ENCODE measurements around the gene DCC.

DNA sequence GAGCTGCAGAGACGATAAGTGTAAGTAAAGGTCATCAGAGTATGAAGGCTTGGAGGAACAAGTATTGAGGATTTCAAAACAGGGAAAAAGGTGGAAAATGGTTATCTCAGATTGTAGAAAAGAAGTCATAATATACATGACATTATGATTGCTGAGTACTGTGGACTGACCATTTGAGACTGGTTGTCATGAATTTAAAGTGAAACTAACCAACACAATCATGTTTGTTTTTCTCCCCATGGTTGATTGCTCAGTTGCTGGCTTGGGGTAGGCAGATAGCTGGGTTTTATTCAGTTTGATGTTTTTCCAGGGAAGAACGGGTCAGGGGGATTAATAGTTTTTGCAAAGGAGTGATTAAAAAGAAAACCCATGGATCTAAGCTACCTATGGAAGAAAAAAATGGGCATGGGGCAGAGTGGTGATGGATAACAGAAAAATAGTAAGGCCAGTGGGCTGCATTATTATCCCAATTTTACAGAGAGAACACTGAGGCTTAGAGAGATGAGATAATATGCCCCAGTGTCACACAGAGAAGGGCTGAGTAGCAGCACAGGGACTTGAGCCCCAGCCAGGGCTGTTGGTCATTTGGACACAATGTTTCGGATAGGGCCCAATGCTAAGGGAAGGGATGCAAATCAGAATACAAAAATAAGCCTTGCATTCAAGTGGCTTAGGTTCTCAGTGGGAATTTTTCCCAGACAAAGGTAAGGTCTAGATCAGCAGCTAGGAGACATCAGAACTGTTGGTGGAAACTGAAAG is 885.7 kb downstream of the DCC start:
- TF ChIP-seq, protein P1, sequence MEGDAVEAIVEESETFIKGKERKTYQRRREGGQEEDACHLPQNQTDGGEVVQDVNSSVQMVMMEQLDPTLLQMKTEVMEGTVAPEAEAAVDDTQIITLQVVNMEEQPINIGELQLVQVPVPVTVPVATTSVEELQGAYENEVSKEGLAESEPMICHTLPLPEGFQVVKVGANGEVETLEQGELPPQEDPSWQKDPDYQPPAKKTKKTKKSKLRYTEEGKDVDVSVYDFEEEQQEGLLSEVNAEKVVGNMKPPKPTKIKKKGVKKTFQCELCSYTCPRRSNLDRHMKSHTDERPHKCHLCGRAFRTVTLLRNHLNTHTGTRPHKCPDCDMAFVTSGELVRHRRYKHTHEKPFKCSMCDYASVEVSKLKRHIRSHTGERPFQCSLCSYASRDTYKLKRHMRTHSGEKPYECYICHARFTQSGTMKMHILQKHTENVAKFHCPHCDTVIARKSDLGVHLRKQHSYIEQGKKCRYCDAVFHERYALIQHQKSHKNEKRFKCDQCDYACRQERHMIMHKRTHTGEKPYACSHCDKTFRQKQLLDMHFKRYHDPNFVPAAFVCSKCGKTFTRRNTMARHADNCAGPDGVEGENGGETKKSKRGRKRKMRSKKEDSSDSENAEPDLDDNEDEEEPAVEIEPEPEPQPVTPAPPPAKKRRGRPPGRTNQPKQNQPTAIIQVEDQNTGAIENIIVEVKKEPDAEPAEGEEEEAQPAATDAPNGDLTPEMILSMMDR (conservative IDR thresholded peaks at IDR 0.05 in 1 of 2, IDR thresholded peaks at IDR 0.05 in 1 of 2; ENCODE audit: low read depth in 1 of 2, low read length in 2 of 2) = no peak
- TF ChIP-seq EZH2 (IDR thresholded peaks at IDR 0.05; ENCODE audit: low read length, missing control alignments) = no peak

All from fibroblast of lung (primary cell).